Vagina (tissue), 2 donors: Measurements from ENCODE around the gene TENT5A. TPM values are rescaled to one million over a fixed set of nuclear protein-coding genes. Genes with fewer than 3 reads are reported as not detected.

Source experiments
- DNase-seq, 2 donors: peaks; one replicate each; pipeline ENCODE4 v3.0.0-alpha.2; 2017; ENCODE audit errors: extremely low spot score in 2 of 2
- H3K27ac ChIP-seq: fragments of 200-600 bp; sonication (generic); one replicate; pipeline ENCODE4 v1.5.1; 2019
- H3K27me3 ChIP-seq: fragments of 200-600 bp; sonication (generic); one replicate; pipeline ENCODE4 v1.5.1; 2019
- H3K36me3 ChIP-seq, 2 donors: fragments of 200-600 bp; sonication (generic); one replicate each; pipeline ENCODE4 v1.5.1; 2017 to 2019
- H3K4me1 ChIP-seq: fragments of 200-600 bp; sonication (generic); one replicate; pipeline ENCODE4 v1.5.1; 2019
- H3K4me3 ChIP-seq, 2 donors: fragments of 200-600 bp; sonication (generic); 1 replicate in 1 of 2; 2 replicates in 1 of 2; pipeline ENCODE4 v1.5.1; 2016 to 2019
- H3K9me3 ChIP-seq: fragments of 200-600 bp; sonication (generic); one replicate; pipeline ENCODE4 v1.5.1; 2019
- POLR2A ChIP-seq, 2 donors: fragments of 450-650 bp; IDR thresholded peaks; one replicate each; pipeline ENCODE4 v1.6.1; 2017; ENCODE audit warnings: antibody characterized with exemption in 2 of 2, mild to moderate bottlenecking in 2 of 2, moderate library complexity in 2 of 2
- POLR2AphosphoS5 ChIP-seq, 2 donors: sonication (generic); formaldehyde crosslinking; IDR thresholded peaks; one replicate each; pipeline ENCODE4 v1.9.0; 2017; ENCODE audit warnings: antibody characterized with exemption in 2 of 2, mild to moderate bottlenecking in 2 of 2, low read depth in 1 of 2; ENCODE audit not compliant: insufficient read depth in 1 of 2
- intact Hi-C: fragments of 100-400 bp; cut with DNase I; formaldehyde crosslinking; loops from one replicate; pipeline ENCODE4 v1.15.1; 2023
- total RNA-seq: library from RNA; depleted of rRNA; stranded (reverse); fragments of >200 nt; gene quantifications from one replicate; pipeline ENCODE4 v1.2.3, GENCODE V29; 2016
- TF ChIP-seq, protein P1 (sequence below), 3 experiments: fragments of 450-650 bp in 2 of 3; fragments of 200-600 bp in 1 of 3; sonication (generic) in 1 of 3; IDR thresholded peaks; one replicate each; pipeline ENCODE4 v1.5.1; 2017 to 2019; ENCODE audit warnings: antibody characterized with exemption in 3 of 3, mild to moderate bottlenecking in 2 of 3, moderate library complexity in 2 of 3

TENT5A gene
- total RNA-seq, 1 donor from 2014 or later: 20.6 TPM

DNA sequence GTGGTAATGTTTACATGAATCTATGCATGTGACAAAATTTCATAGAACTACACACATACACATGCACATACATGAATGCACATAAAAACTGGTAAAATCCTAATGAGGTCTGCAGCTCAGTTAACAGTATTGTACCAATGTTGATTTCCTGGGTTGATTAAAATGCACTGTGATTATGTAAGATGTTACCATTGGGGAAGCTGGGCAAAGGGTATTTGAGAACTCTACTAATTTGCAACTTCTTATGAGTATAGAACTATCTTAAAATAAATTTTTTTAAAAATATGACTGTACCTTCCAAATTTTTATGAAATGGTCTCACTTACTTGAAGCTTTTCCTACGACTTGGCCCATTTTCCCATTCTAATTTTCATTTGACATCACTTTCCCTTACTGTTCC is 43.4 kb upstream of the TENT5A start:
- no peaks in the 10 kb centered on the region for H3K9me3 ChIP-seq
- TF ChIP-seq POLR2AphosphoS5 (IDR thresholded peaks at IDR 0.05; ENCODE audit: insufficient read depth in 1 of 2, low read depth in 1 of 2): no peak
- TF ChIP-seq, protein P1, sequence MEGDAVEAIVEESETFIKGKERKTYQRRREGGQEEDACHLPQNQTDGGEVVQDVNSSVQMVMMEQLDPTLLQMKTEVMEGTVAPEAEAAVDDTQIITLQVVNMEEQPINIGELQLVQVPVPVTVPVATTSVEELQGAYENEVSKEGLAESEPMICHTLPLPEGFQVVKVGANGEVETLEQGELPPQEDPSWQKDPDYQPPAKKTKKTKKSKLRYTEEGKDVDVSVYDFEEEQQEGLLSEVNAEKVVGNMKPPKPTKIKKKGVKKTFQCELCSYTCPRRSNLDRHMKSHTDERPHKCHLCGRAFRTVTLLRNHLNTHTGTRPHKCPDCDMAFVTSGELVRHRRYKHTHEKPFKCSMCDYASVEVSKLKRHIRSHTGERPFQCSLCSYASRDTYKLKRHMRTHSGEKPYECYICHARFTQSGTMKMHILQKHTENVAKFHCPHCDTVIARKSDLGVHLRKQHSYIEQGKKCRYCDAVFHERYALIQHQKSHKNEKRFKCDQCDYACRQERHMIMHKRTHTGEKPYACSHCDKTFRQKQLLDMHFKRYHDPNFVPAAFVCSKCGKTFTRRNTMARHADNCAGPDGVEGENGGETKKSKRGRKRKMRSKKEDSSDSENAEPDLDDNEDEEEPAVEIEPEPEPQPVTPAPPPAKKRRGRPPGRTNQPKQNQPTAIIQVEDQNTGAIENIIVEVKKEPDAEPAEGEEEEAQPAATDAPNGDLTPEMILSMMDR (IDR thresholded peaks at IDR 0.05): no peak
- intact Hi-C loops: no loop called here
- no peak for DNase-seq
- no peak overlapping the region for H3K4me3 ChIP-seq
- no peaks in the 10 kb centered on the region for H3K27me3 ChIP-seq
- no peak overlapping the region for H3K27ac ChIP-seq
- H3K4me1 ChIP-seq: no peaks in the 10 kb centered on the region
- H3K36me3 ChIP-seq: no peaks in the 10 kb centered on the region

DNA sequence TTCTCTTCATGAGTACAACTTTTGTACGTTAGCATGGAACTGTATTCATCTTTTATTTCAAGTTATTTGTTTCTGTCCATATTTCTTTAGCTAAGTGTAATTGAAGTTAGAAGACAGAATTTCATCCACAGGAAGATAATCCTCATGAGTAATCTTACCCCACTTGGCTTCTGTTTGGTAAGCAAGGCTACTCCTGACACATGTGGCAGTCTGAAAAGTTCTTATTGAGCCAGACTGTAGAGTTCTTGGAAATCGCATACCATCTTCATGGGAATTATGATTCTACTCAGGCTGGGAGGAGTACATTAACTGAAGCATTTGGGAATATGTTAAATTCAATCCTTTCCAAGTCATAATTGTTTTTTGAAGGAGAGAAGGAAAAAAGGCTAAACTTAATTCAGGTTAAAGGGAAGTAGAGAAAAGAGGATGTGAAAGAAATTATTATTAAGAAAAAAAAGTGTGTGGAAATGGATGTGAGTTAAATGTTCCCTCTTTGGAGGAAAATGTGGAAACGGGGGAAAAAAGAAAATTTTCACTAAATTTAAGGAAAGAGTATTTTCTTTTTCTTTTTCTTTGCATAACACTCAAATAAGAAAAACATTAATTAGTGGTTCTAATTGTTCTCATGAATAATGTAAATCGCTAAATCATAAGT is 41.5 kb upstream of the TENT5A start:
- no peak for TF ChIP-seq POLR2A (IDR thresholded peaks at IDR 0.05)
- TF ChIP-seq, protein P1 (IDR thresholded peaks at IDR 0.05): no peak
- TF ChIP-seq POLR2AphosphoS5 (IDR thresholded peaks at IDR 0.05; ENCODE audit: insufficient read depth in 1 of 2, low read depth in 1 of 2): no peak
- no peaks in the 10 kb centered on the region for H3K9me3 ChIP-seq
- no peaks in the 10 kb centered on the region for H3K4me1 ChIP-seq
- no peaks in the 10 kb centered on the region for H3K27me3 ChIP-seq
- no peak overlapping the region for H3K27ac ChIP-seq
- intact Hi-C loops: no loop called here
- no peak overlapping the region for H3K4me3 ChIP-seq
- DNase-seq: no peak
- H3K36me3 ChIP-seq: no peaks in the 10 kb centered on the region

DNA sequence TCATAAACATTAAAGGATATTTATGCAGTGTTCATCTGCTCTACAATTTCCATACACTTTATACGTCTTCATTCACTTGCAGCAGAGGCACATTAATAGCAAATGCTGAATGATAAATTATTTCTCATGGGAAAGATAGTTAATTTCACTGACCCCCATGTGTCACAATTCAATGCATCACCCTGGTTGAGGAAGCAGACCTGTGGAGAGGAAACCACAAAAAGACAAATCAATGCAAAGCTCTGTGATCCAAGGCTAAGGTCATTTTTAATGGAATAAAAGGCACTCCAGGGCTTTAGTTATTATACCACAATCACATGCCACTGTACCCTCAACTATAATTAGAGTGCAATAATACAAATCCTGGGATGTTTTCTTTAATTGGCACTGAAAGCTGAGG is 40.3 kb upstream of the TENT5A start:
- H3K4me1 ChIP-seq: no peaks in the 10 kb centered on the region
- TF ChIP-seq POLR2A (IDR thresholded peaks at IDR 0.05) (no peak), POLR2AphosphoS5 (IDR thresholded peaks at IDR 0.05; ENCODE audit: insufficient read depth in 1 of 2, low read depth in 1 of 2) (no peak)
- TF ChIP-seq, protein P1 (IDR thresholded peaks at IDR 0.05): no peak
- H3K36me3 ChIP-seq: no peaks in the 10 kb centered on the region
- DNase-seq: no peak
- H3K27ac ChIP-seq: no peak overlapping the region
- H3K9me3 ChIP-seq: no peaks in the 10 kb centered on the region
- intact Hi-C loops: no loop called here
- no peaks in the 10 kb centered on the region for H3K27me3 ChIP-seq
- no peak overlapping the region for H3K4me3 ChIP-seq

DNA sequence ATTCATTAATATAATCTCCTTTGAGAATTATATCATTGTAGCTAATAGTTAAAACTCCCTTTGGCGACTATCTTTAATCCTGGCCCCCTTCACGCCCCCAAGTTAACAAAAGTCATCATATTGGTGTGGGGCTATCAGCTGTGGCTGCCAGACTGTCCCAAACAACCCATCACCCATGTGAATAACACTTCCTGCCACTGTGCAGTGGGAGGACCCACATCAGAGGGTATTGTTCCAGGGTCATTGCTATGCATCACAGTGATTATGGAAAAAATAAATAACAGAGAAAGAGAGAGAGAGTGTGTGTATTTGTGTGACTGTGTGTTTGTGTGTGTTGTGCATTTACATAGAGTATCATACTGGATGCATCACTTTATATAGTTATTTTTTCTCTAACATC is 39.3 kb upstream of the TENT5A start:
- Histone ChIP-seq H3K4me3 (no peak overlapping the region), H3K27ac (no peak overlapping the region), H3K27me3 (no peaks in the 10 kb centered on the region), H3K9me3 (no peaks in the 10 kb centered on the region), H3K36me3 (no peaks in the 10 kb centered on the region), H3K4me1 (no peaks in the 10 kb centered on the region)
- DNase-seq: no peak
- intact Hi-C loops: no loop called here
- TF ChIP-seq POLR2AphosphoS5 (IDR thresholded peaks at IDR 0.05; ENCODE audit: insufficient read depth in 1 of 2, low read depth in 1 of 2): no peak

DNA sequence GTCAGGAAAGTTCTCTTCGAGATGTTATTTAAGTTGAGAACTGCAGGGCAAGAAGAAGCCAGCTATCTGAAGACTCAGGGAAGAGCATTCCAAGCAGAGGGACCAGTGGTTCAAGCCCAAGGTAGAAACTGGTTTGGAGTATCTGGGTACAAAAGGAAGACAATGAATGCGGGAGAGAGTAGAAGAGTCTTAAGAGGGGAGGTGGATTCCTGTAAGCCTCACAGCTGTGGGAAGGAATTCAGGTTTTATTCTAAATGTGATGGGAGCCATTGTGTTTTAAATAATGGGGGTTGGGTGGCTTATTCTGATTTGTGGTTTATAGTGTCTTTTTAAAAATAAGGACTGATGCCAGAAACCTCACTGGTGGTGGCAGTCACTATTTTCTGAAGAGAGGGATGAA is 37.6 kb upstream of the TENT5A start:
- no peaks in the 10 kb centered on the region for H3K36me3 ChIP-seq
- H3K4me3 ChIP-seq: no peak overlapping the region
- no peak overlapping the region for H3K27ac ChIP-seq
- DNase-seq: no peak
- H3K27me3 ChIP-seq: no peaks in the 10 kb centered on the region
- no peaks in the 10 kb centered on the region for H3K4me1 ChIP-seq
- intact Hi-C loops: no loop called here
- TF ChIP-seq POLR2AphosphoS5 (IDR thresholded peaks at IDR 0.05; ENCODE audit: insufficient read depth in 1 of 2, low read depth in 1 of 2) (no peak), POLR2A (IDR thresholded peaks at IDR 0.05) (no peak)
- TF ChIP-seq, protein P1 (IDR thresholded peaks at IDR 0.05): no peak
- no peaks in the 10 kb centered on the region for H3K9me3 ChIP-seq
